GM13977 (cell line): ENCODE results near the gene ATP8A2.

Experiments used
- DNase-seq: peaks from one replicate; pipeline ENCODE4 v3.0.0; 2012; ENCODE audit warnings: low spot score
- in situ Hi-C: fragments of 300-500 bp; cut with MboI; formaldehyde crosslinking; loops from one replicate; pipeline ENCODE4 v1.12.0; 2022; ENCODE audit warnings: low sequenced_read_pairs, low pct_unique_long_range_greater_than_20kb, mixed read lengths, inconsistent platforms; ENCODE audit not compliant: unreplicated experiment
- TF ChIP-seq, protein P1 (sequence below): IDR thresholded peaks from 2 replicates; pipeline ENCODE4 v1.5.1; 2012; ENCODE audit warnings: mild to moderate bottlenecking, control low read depth; ENCODE audit not compliant: insufficient read depth; ENCODE audit errors: extremely low read depth, missing control alignments

The ATP8A2 gene

DNA sequence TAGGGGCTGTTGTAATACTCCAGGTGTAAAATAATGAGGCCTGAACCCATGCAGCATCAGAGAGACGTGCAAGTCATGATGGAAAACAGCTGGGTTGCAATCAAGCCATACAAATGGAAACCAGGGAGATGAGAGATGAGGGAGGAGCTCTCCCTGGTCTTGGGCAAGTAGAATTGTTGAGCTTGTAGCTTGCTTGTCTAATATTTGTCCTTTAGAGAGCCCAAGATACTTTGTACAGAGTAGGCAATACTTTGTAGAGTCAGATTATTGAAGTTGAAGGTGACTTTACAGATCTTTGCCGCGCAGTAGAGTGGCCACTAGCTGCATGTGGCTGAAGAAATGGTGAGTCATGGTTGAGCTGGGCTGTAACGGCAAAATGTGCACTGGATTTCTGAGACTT, 8.3 kb downstream of the ATP8A2 start:
- DNase-seq: no peak
- TF ChIP-seq, protein P1, sequence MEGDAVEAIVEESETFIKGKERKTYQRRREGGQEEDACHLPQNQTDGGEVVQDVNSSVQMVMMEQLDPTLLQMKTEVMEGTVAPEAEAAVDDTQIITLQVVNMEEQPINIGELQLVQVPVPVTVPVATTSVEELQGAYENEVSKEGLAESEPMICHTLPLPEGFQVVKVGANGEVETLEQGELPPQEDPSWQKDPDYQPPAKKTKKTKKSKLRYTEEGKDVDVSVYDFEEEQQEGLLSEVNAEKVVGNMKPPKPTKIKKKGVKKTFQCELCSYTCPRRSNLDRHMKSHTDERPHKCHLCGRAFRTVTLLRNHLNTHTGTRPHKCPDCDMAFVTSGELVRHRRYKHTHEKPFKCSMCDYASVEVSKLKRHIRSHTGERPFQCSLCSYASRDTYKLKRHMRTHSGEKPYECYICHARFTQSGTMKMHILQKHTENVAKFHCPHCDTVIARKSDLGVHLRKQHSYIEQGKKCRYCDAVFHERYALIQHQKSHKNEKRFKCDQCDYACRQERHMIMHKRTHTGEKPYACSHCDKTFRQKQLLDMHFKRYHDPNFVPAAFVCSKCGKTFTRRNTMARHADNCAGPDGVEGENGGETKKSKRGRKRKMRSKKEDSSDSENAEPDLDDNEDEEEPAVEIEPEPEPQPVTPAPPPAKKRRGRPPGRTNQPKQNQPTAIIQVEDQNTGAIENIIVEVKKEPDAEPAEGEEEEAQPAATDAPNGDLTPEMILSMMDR: no peak
- in situ Hi-C loops: no loop called here

DNA sequence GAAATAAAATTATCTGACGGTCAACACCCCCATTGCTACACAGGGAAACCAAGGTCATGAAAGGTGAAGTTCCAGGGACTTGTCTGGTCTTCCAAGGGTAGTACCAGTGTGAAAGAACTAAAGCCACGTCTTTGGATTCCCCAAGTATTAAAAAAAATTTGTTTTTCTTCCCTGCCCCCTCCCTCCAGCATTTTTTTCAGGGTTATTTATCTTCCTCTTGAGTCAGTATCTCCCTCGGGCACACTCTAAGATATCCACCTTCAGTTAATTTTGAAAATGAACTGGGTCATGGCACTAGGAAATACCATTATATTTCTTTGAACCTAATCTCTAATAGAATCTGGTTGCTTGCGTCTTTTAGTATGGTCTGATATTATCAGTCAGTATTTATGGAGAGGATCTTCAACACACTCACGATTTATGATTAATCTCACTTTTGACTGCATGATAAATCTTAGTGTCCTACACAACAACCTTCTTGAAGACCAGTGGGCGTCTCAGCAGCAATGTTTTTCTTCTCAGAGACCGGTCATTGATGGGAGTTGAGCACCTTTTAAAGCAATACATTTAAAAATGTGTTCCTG, 9.1 kb downstream of the ATP8A2 start:
- in situ Hi-C loops: no loop called here
- DNase-seq: no peak
- TF ChIP-seq, protein P1: no peak

DNA sequence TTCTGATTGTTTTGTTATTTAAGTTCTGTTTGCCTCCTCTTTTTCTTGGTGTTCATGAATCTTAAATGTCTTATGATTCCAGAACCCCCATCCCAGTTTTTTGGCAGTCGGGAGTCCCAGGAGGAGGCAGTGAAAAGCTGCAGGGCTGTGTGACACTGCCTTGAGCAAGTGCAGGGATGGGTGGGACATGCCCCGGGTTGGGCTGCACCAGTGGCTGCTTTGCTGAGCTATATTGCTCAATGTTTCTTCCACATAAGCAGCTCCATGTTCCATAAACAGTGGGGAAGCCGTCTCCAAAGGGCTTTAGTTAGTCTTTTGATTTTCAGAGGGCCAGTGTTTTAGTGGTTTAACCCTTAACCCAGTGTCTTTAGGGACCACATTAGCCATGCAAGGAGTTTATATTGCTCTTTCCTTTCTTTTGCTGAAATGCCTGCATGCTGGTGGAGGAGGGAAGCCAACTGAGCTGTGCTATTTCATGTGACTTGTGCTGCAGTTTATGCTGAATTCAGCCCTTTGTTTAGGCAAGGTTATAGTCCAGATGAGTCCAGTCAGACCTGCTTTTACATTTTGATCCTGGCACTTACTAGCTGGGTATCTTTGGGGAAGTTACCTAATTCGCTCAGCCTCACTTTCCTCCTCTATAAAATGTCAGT, 13.1 kb downstream of the ATP8A2 start:
- TF ChIP-seq, protein P1: no peak
- DNase-seq: no peak
- in situ Hi-C loops: no loop called here

DNA sequence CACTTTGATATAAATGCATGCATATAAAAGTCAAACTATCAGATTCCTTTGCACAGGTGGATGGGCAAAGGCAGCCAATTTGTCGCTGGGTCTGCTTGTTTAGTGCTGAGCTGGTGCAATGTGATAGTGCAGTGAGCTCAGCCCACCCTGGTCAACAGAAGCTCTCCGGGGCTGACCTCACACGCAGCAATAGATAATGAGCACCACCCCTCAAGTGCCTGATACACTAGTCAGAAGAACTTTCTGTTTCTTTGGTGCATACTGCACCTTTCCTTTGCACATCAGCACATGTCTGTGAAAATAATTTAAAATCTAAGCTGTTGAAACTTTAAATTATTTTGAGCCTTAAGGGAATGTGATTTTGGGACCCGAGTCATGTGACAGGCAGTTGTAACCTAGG, 20.2 kb downstream of the ATP8A2 start:
- DNase-seq: no peak
- TF ChIP-seq, protein P1: no peak
- in situ Hi-C loops: no loop called here

DNA sequence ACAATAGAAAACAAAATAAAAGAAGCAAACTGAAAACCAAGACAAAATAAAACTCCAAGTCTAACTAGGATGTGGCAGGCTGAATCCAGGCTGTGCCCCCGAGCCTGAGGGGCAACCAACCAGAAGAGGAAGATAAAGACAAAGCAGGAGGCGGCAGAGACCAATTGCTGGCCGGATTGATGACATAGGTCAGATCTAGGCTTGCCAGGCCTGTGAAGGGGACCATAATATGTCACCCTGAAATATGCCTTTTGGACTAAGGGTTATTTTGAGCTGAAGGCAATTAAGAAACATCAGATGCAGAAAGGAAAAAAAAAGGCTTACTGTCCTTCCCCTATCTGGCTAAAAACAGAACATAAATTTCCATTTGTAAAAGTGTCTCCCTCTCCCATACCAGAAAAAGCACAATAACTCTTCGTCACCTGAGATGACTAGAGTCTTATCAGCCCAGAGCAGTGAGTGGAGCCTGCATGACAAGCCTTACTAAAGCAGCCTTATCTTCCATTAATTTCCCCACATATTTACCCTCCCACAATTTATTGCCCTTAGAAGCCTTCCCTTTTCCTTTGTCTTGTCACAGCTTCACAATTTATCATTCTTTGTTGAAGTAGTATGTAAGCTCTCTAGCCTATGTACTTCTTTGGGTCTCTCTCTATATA, 22.8 kb downstream of the ATP8A2 start:
- TF ChIP-seq, protein P1: no peak
- DNase-seq: no peak
- in situ Hi-C loops: no loop called here

DNA sequence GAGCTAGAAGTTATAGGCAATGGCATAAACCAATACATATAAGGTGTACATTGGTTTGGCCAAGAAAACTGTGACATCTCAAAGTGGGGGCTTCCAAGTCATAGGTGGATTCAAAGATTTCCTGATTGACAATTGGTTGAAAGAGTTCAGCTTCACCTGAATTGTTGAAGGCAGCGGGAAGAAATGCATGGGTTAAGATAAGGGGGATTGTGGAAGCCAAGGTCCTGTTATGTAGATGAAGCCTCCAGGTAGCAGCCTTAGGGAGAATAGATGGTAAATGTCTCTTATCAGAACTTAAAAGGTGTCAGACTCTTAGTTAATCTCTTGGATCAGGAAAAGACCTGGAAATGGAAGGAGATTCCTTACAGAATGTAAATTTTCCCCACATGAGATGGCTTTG, 26.0 kb downstream of the ATP8A2 start:
- DNase-seq: no peak
- TF ChIP-seq, protein P1: no peak
- in situ Hi-C loops: no loop called here
